A673 (cell line): ENCODE measurements around the gene GGA1. TPM values are rescaled to one million over a fixed set of nuclear protein-coding genes. Genes with fewer than 3 reads are reported as not detected.

Experiments
- BruUV-seq: library from RNA; stranded (reverse); fragments of 400-500 nt; replicated peaks from 2 replicates; lab custom pipeline; 2021; lab: Mats Ljungman, UMichigan
- CTCF ChIA-PET: fragments of 300-600 bp; sonication (Branson Sonifier 250); formaldehyde crosslinking; loops from one replicate; lab custom pipeline; 2022; ENCODE audit warnings: antibody characterized with exemption; lab: Charles Lee
- POLR2A ChIA-PET: fragments of 300-600 bp; sonication (Branson Sonifier 250); formaldehyde crosslinking; loops from one replicate; lab custom pipeline; 2022; ENCODE audit warnings: antibody characterized with exemption; ENCODE audit not compliant: low non-redundant PET; lab: Charles Lee
- DNase-seq: peaks from one replicate; pipeline ENCODE4 v3.0.0-alpha.2; 2015; ENCODE audit warnings: low spot score
- H3K27ac ChIP-seq: fragments of 200-600 bp; sonication (generic); 2 replicates; pipeline ENCODE4 v1.5.1; 2016; ENCODE audit warnings: mixed run types, low read depth, mild to moderate bottlenecking, mixed read lengths, antibody characterized with exemption, low read length; ENCODE audit not compliant: poor library complexity, severe bottlenecking
- H3K27me3 ChIP-seq: fragments of 200-600 bp; sonication (generic); replicated peaks from 2 replicates; pipeline ENCODE4 v1.6.1; 2017; ENCODE audit warnings: mixed run types, low read depth, mild to moderate bottlenecking, mixed read lengths, antibody characterized with exemption, low read length; ENCODE audit not compliant: insufficient read depth, poor library complexity
- H3K36me3 ChIP-seq: fragments of 200-600 bp; sonication (generic); 2 replicates; pipeline ENCODE4 v1.6.1; 2016; ENCODE audit warnings: mixed run types, mild to moderate bottlenecking, mixed read lengths, antibody characterized with exemption, low read length; ENCODE audit not compliant: insufficient read depth, poor library complexity, severe bottlenecking
- H3K4me1 ChIP-seq: fragments of 200-600 bp; sonication (generic); 2 replicates; pipeline ENCODE4 v1.6.1; 2017; ENCODE audit warnings: mixed run types, mild to moderate bottlenecking, mixed read lengths, antibody characterized with exemption, low read length; ENCODE audit not compliant: insufficient read depth, poor library complexity, severe bottlenecking
- H3K4me3 ChIP-seq: fragments of 200-600 bp; sonication (generic); 2 replicates; pipeline ENCODE4 v1.5.1; 2016; ENCODE audit warnings: low read depth, mixed run types, mild to moderate bottlenecking, mixed read lengths, low read length; ENCODE audit not compliant: poor library complexity, severe bottlenecking
- H3K9me3 ChIP-seq: fragments of 200-600 bp; sonication (generic); 2 replicates; pipeline ENCODE4 v1.6.1; 2016; ENCODE audit warnings: mixed run types, low read depth, mild to moderate bottlenecking, mixed read lengths, antibody characterized with exemption, low read length; ENCODE audit not compliant: poor library complexity, severe bottlenecking
- CTCF ChIP-seq: fragments of 300-800, 200-600 bp; sonication (generic); conservative IDR thresholded peaks from 2 replicates; pipeline ENCODE4 v1.5.1; 2017; ENCODE audit warnings: low read depth, mild to moderate bottlenecking, antibody characterized with exemption, low read length, moderate library complexity, mixed read lengths
- EZH2 ChIP-seq: fragments of 200-600 bp; sonication (generic); IDR thresholded peaks from 2 replicates; pipeline ENCODE4 v1.6.1; 2017; ENCODE audit warnings: borderline replicate concordance, low read depth, mild to moderate bottlenecking, mixed read lengths, antibody characterized with exemption, low read length; ENCODE audit not compliant: poor library complexity, severe bottlenecking
- intact Hi-C: fragments of 100-400 bp; cut with micrococcal nuclease; formaldehyde crosslinking; loops from one replicate; pipeline ENCODE4 v1.10.0; 2022; ENCODE audit not compliant: unreplicated experiment
- total RNA-seq: library from RNA; stranded (reverse); gene quantifications from 2 replicates; pipeline ENCODE4 v1.2.3, GENCODE V29; 2021

Gene GGA1
- total RNA-seq, 1 experiment from 2014 or later, result 74.6 TPM

DNA sequence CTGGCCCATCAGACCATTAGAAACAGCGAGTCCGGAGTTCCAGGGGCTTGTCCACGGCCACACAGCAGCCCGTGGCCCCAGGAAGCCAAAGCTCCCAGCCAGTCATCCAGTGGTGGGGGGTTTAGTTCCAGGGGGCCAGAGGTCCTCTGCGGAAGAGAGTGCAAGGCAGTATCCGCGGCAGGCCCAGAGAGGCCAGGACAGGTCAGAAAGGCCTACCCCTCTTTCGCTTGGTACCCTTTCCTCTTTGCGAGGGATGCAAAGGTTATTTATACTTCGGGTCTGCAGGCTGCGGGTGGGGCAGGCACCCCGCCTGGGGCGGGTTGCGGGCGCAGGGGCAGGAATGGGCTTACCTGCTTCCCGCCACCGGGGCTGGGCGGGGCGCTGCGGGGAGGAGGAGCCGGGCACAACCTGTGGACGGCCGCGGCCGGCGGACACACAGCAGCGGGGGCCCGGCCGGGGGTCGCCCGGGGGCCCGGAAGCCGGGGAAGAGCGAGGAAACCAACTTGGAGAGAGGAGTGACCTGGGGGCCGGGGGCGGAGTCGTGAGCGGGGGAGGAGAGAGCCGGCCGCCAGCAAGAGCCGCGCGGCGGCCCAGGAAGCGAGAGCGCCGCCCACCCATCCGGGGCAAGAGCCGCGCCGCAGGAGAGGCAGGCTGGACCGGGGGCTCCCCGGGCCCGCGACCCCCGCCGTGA is 30.6 kb downstream of the GGA1 start, which contains the start of gene SH3BP1:
Gene SH3BP1, plus strand, starts transcription at position 600 of the 691 bp plus-strand sequence. CDS start 119 bp downstream, outside the sequence.
- intact Hi-C loops, result no loop called here
- no peaks in the 10 kb centered on the region for H3K27me3 ChIP-seq
- H3K4me1 ChIP-seq, result peaks cover 23% of the 10 kb centered on the region
- ChIA-PET CTCF (no interaction called here), POLR2A (no interaction called here)
- BruUV-seq, result no TSS peak
- no peak for TF ChIP-seq EZH2
- TF ChIP-seq CTCF, result no peak
- H3K9me3 ChIP-seq, result no peaks in the 10 kb centered on the region
- peak within 1 kb of the TSS; percentile 59 for H3K4me3 ChIP-seq
- peak; percentile 56 for DNase-seq
- H3K36me3 ChIP-seq, result no peaks in the 10 kb centered on the region
- H3K27ac ChIP-seq, result peak within 1 kb of the TSS; percentile 42

- CTCF ChIA-PET, result no interaction called here
- no peak for DNase-seq
These were observed 31.3 kb downstream of the GGA1 start for GRCh38 chr22:37639771-37640590.

More at GRCh38 chr22:37639771-37640590, 31.3 kb downstream of the GGA1 start:
- no peaks in the 10 kb centered on the region for H3K36me3 ChIP-seq
- no peaks in the 10 kb centered on the region for H3K27me3 ChIP-seq
- no peaks in the 10 kb centered on the region for H3K9me3 ChIP-seq
- TF ChIP-seq CTCF (no peak), EZH2 (no peak)
- H3K4me3 ChIP-seq, result peak overlapping the region; percentile 59
- intact Hi-C loops, result loop anchor here (5.0 kb wide), 1 partner anchor 42 kb away; no protein-coding TSS in a partner anchor
- BruUV-seq, result no TSS peak
- POLR2A ChIA-PET, result no interaction called here
- peak overlapping the region; percentile 42 for H3K27ac ChIP-seq
- peaks cover 15% of the 10 kb centered on the region for H3K4me1 ChIP-seq
